ENCODE measurements around the gene NRROS.

GRCh38 chr3:196603683-196604082, 35.8 kb upstream of the NRROS start:
- TF ChIP-seq EZH2 (IDR thresholded peaks at IDR 0.05; ENCODE audit: borderline replicate concordance, low read depth, low read length, poor library complexity, severe bottlenecking) = no peak
- no peak for TF ChIP-seq CTCF (conservative IDR thresholded peaks at IDR 0.05; ENCODE audit: low read depth, low read length)

Data from A673 (cell line).